NCI-H2081 (cell line): Measurements from ENCODE around the gene MTCH1.

Experiments used
- DNase-seq, 2 experiments: peaks; one replicate each; lab custom pipeline; 2025; lab: John Stamatoyannopoulos, UW

Gene MTCH1

GRCh38 chr6:36970892-36971842, 14.8 kb downstream of the MTCH1 start:
- no peak for DNase-seq

GRCh38 chr6:36969988-36970891, 15.8 kb downstream of the MTCH1 start:
- DNase-seq, result no peak

GRCh38 chr6:36969240-36969691, 16.7 kb downstream of the MTCH1 start:
- DNase-seq, result no peak

- DNase-seq, result no peak
Observed at GRCh38 chr6:36968266-36968977, 17.6 kb downstream of the MTCH1 start.

GRCh38 chr6:36967757-36968156, 18.2 kb downstream of the MTCH1 start:
- no peak for DNase-seq

- DNase-seq, result no peak
Observed at GRCh38 chr6:36967301-36967700, 18.7 kb downstream of the MTCH1 start.

- no peak for DNase-seq
Observed at GRCh38 chr6:36964908-36965307, 21.1 kb downstream of the MTCH1 start.

GRCh38 chr6:36964349-36964748, 21.6 kb downstream of the MTCH1 start:
- no peak for DNase-seq

GRCh38 chr6:36963451-36964290, 22.3 kb downstream of the MTCH1 start:
- peak in 1 of 2 experiments; percentile 27 for DNase-seq

- DNase-seq, result no peak
Observed at GRCh38 chr6:36962874-36963273, 23.1 kb downstream of the MTCH1 start.

GRCh38 chr6:36961441-36962435, 24.3 kb downstream of the MTCH1 start:
- no peak for DNase-seq

GRCh38 chr6:36959555-36960250, 26.3 kb downstream of the MTCH1 start:
- DNase-seq, result no peak

GRCh38 chr6:36958775-36959554, 27.0 kb downstream of the MTCH1 start:
- DNase-seq, result no peak

GRCh38 chr6:36957773-36958271, 28.2 kb downstream of the MTCH1 start:
- no peak for DNase-seq

GRCh38 chr6:36956446-36956820, 29.6 kb downstream of the MTCH1 start:
- no peak for DNase-seq

GRCh38 chr6:36955671-36956445, 30.1 kb downstream of the MTCH1 start:
- no peak for DNase-seq

- no peak for DNase-seq
Observed at GRCh38 chr6:36955136-36955535, 30.9 kb downstream of the MTCH1 start.
